AG09309 (cell line): ENCODE results near the gene C17orf58.
A peak's percentile ranks its signal among the peaks of the same experiment; 100 is the strongest.

ENCODE experiments used
- DNase-seq: peaks from one replicate; pipeline ENCODE4 v3.0.0-alpha.2; 2010; ENCODE audit warnings: low read depth
- H3K4me3 ChIP-seq: 2 replicates; pipeline ENCODE4 v1.5.1; 2011; ENCODE audit warnings: mild to moderate bottlenecking, low read depth, low read length, moderate library complexity; ENCODE audit not compliant: control insufficient read depth
- TF ChIP-seq, protein P1 (sequence below): IDR thresholded peaks from 2 replicates; pipeline ENCODE4 v1.5.1; 2011; ENCODE audit warnings: mild to moderate bottlenecking, low read depth, low read length, inconsistent platforms; ENCODE audit not compliant: insufficient read depth, control insufficient read depth; ENCODE audit errors: missing control alignments

The C17orf58 gene

DNA sequence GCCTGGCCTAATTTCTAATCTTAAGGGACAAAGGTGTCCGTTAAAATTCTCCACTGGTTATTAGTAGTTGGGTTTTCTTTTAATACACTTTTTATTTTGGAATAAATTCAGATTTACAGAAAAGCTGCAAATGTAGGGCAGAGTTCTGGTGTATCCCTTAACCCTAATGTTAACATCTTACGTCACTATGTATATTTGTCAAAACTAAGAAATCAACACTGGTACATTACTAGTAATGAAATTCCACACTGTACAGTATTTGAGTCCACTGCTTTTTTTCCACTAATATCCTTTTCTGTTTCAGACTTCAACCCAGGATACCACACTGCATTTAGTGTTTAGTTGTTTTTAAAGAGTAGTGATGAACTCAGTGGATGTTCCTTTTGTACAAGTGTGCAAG, 20.6 kb upstream of the C17orf58 start:
- H3K4me3 ChIP-seq = no peak overlapping the region
- TF ChIP-seq, protein P1, sequence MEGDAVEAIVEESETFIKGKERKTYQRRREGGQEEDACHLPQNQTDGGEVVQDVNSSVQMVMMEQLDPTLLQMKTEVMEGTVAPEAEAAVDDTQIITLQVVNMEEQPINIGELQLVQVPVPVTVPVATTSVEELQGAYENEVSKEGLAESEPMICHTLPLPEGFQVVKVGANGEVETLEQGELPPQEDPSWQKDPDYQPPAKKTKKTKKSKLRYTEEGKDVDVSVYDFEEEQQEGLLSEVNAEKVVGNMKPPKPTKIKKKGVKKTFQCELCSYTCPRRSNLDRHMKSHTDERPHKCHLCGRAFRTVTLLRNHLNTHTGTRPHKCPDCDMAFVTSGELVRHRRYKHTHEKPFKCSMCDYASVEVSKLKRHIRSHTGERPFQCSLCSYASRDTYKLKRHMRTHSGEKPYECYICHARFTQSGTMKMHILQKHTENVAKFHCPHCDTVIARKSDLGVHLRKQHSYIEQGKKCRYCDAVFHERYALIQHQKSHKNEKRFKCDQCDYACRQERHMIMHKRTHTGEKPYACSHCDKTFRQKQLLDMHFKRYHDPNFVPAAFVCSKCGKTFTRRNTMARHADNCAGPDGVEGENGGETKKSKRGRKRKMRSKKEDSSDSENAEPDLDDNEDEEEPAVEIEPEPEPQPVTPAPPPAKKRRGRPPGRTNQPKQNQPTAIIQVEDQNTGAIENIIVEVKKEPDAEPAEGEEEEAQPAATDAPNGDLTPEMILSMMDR = no peak
- DNase-seq = no peak

DNA sequence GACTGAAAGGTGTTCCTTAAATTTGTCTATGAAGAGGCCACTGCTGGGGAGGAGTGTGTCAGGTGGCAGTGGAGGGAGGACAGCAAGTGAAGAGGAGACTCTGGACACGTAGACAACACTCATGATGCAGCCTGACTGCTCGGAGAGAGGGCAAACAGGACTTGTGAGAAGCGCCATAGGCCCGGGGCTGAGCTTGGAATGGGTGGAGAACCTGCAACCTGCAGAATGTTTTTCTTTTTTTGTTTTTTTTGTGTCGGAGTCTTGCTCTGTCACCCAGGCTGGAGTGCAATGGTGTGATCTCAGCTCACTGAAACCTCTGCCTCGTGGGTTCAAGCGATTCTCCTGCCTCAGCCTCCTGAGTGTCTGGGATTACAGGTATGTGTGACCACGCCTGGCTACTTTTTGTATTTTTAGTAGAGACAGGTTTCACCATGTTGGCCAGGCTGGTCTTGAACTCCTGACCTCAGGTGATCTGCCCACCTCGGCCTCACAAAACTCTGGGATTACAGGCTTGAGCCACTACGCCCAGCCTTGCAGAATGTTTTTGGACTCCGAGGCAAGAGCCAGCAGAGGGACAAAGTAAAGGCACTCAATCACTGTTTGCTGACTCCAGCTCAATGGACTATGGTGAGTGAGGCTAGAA, 18.9 kb upstream of the C17orf58 start:
- DNase-seq = no peak
- no peak overlapping the region for H3K4me3 ChIP-seq
- TF ChIP-seq, protein P1 = no peak

DNA sequence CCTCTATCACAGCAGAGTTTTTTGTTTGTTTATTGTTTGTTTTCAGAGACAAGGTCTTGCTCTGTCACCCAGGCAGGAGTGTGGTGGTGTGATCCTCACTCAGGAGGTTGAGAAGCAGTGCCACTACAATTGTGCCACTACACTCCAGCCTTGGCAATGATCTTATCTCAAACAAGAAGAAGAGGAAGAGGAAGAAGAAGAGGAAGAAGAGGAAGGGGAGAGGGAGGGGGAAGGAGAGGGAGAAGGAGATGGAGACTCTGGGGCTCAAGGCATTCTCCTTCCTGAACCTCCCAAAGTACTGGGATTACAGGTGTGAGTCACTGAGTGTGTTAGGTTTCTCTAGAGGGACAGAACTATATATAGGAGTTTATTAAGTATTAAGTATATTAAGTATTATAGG, 17.1 kb upstream of the C17orf58 start:
- TF ChIP-seq, protein P1 = no peak
- no peak for DNase-seq
- H3K4me3 ChIP-seq = no peak overlapping the region

DNA sequence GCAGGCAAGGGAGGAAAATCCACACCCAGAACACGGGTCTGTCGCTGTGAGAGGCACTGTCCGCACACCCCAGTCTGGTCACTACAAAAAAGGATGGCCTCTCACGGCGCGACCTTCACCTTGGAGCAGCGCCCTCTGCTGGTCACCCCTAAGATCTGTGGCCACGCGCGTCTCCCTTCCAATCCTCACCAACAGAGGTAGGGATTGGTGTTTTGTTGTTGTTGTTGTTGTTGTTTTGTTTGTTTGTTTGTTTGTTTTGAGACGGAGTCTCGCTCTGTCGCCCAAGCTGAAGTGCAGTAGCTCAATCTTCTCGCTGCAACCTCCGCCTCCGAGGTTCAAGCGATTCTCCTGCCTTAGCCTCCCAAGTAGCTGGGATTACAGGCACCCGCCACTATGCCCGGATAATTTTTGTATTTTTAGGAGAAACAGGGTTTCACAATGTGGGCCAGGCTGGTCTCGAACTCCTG, 15.0 kb upstream of the C17orf58 start:
- TF ChIP-seq, protein P1 = peak; percentile 75
- no peak for DNase-seq
- no peak overlapping the region for H3K4me3 ChIP-seq

DNA sequence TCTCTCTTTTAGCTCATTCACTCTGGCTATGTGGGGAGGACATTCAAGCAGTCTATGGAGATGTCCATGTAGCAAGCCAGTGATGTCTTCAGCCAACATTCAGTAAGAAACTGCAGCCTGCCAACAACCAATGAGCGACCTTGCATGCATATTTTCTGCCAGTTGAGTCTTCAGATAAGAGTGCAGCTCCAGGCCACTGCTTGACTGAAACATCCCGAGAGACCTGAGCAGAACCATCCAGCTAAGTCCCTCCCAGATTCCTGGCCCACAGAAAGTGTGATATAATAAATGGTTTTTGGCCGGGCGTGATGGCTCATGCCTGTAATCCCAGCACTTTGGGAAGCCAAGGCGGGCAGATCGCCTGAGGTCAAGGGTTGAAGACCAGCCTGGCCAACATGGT, 10.5 kb upstream of the C17orf58 start:
- no peak for DNase-seq
- no peak overlapping the region for H3K4me3 ChIP-seq
- TF ChIP-seq, protein P1 = no peak

DNA sequence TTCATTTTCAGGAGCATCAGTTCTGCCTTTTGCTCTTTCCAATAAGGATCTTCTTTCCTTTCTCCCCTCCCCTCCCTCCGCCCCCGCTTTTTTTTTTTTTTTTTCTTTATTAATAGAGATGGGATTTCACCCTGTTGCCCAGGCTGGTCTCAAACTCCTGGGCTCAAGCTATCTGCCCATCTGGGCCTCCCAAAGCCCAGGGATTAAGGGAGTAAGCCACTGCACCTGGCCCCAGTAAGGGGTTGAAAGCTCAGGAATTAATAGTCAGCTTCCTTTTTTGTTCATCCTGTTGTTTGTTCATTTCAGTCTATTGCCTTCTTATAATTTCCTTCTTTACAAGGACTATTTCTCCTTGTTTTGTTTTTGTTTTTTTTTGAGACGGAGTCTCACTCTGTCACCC, 7.9 kb upstream of the C17orf58 start:
- H3K4me3 ChIP-seq = no peak overlapping the region
- no peak for DNase-seq
- TF ChIP-seq, protein P1 = no peak
